GM12878 (cell line): ENCODE results near the gene UBALD2. TPM values are rescaled to one million over a fixed set of nuclear protein-coding genes. Genes with fewer than 3 reads are reported as not detected.
A peak's percentile ranks its signal among the peaks of the same experiment; 100 is the strongest.

Experiments used
- CBFB ChIP-seq: IDR thresholded peaks from 2 replicates; pipeline ENCODE4 v1.6.1; 2016; ENCODE audit warnings: antibody characterized with exemption, low read depth
- CEBPB ChIP-seq, 2 experiments: fragments of 150-350 bp in 1 of 2; IDR thresholded peaks; 2 replicates each; pipeline ENCODE4 v1.6.1; 2012 to 2014; ENCODE audit warnings: low read depth in 2 of 2, low read length in 2 of 2, borderline replicate concordance in 1 of 2, inconsistent platforms in 1 of 2
- E4F1 ChIP-seq: fragments of 450-650 bp; IDR thresholded peaks from 2 replicates; pipeline ENCODE4 v1.6.1; 2018; ENCODE audit warnings: borderline replicate concordance, mild to moderate bottlenecking; ENCODE audit not compliant: partially characterized antibody
- HDAC2 ChIP-seq: fragments of 200-600 bp; sonication (generic); IDR thresholded peaks from 2 replicates; pipeline ENCODE4 v1.6.1; 2017
- IKZF1 ChIP-seq: fragments of 450-650 bp; conservative IDR thresholded peaks from 2 replicates; pipeline ENCODE4 v1.6.1; 2017; ENCODE audit warnings: antibody characterized with exemption, mild to moderate bottlenecking
- KLF5 ChIP-seq: fragments of 450-650 bp; IDR thresholded peaks from 2 replicates; pipeline ENCODE4 v1.6.1; 2014; ENCODE audit warnings: mild to moderate bottlenecking; ENCODE audit not compliant: partially characterized antibody
- MYC ChIP-seq: IDR thresholded peaks from 2 replicates; pipeline ENCODE4 v1.6.1; 2011; ENCODE audit warnings: mild to moderate bottlenecking, low read length, moderate library complexity, inconsistent platforms; ENCODE audit not compliant: insufficient read depth, insufficient replicate concordance, insufficient read length, severe bottlenecking
- NBN ChIP-seq: fragments of 450-650 bp; IDR thresholded peaks from 2 replicates; pipeline ENCODE4 v1.6.1; 2016
- NFYB ChIP-seq: IDR thresholded peaks from 2 replicates; pipeline ENCODE4 v1.6.1; 2011; ENCODE audit warnings: low read depth, mild to moderate bottlenecking, low read length, improper control_type of control experiment, moderate library complexity; ENCODE audit not compliant: insufficient read depth
- NKRF ChIP-seq: fragments of 450-650 bp; conservative IDR thresholded peaks from 2 replicates; pipeline ENCODE4 v1.6.1; 2017; ENCODE audit warnings: mild to moderate bottlenecking, moderate library complexity
- PKNOX1 ChIP-seq: fragments of 450-650 bp; IDR thresholded peaks from 2 replicates; pipeline ENCODE4 v1.6.1; 2016; ENCODE audit warnings: mild to moderate bottlenecking
- POU2F2 ChIP-seq: IDR thresholded peaks from 3 replicates; pipeline ENCODE4 v1.6.1; 2011; ENCODE audit warnings: low read depth, mild to moderate bottlenecking, low read length, borderline replicate concordance
- PRDM15 ChIP-seq: fragments of 450-650 bp; formaldehyde crosslinking; IDR thresholded peaks from 2 replicates; pipeline ENCODE4 v1.4.0; 2020; ENCODE audit warnings: mild to moderate bottlenecking, moderate library complexity
- RFX5 ChIP-seq: IDR thresholded peaks from 2 replicates; pipeline ENCODE4 v1.6.1; 2011; ENCODE audit warnings: low read depth, low read length, improper control_type of control experiment
- SMAD1 ChIP-seq: fragments of 450-650 bp; IDR thresholded peaks from 2 replicates; pipeline ENCODE4 v1.6.1; 2018; ENCODE audit warnings: mild to moderate bottlenecking, low read depth; ENCODE audit not compliant: partially characterized antibody
- SMARCA5 ChIP-seq: fragments of 450-650 bp; IDR thresholded peaks from 2 replicates; pipeline ENCODE4 v1.6.1; 2017; ENCODE audit warnings: mild to moderate bottlenecking
- SPI1 ChIP-seq: IDR thresholded peaks from 2 replicates; pipeline ENCODE4 v1.6.1; 2011; ENCODE audit warnings: low read depth, mild to moderate bottlenecking, low read length, moderate library complexity, borderline replicate concordance; ENCODE audit not compliant: insufficient read depth
- SUPT20H ChIP-seq: IDR thresholded peaks from 2 replicates; pipeline ENCODE4 v1.6.1; 2011; ENCODE audit warnings: low read depth, mild to moderate bottlenecking, low read length, moderate library complexity, borderline replicate concordance; ENCODE audit not compliant: control insufficient read depth
- TAF1 ChIP-seq: IDR thresholded peaks from 2 replicates; pipeline ENCODE4 v1.6.1; 2011; ENCODE audit warnings: mild to moderate bottlenecking, low read depth, low read length, borderline replicate concordance
- TBL1XR1 ChIP-seq: IDR thresholded peaks from 2 replicates; pipeline ENCODE4 v1.6.1; 2012; ENCODE audit warnings: low read depth, low read length, improper control_type of control experiment
- polyA plus RNA-seq, 11 experiments: library from polyadenylated mRNA; depleted of rRNA in 4 of 11; unstranded in 6 of 11; stranded (reverse) in 5 of 11; fragments of >200 nt; fragmentation: Nextera tagmentation in 4 of 11; fragmentation: Illumina TruSeq in 1 of 11; extraction: Ambion mirVana in 4 of 11; extraction: Trizol in 1 of 11; gene quantifications; 1 replicate in 1 of 11; 2 replicates in 10 of 11; pipeline versions ENCODE4 v1.2.1 to v1.2.3, GENCODE V29; 2011 to 2016; ENCODE audit warnings: inconsistent platforms in 2 of 11, missing spikeins in 2 of 11, low read depth in 1 of 11
- total RNA-seq, 4 experiments: library from RNA; depleted of rRNA in 3 of 4; stranded (reverse); fragments of >200 nt in 3 of 4; fragmentation: Illumina TruSeq in 1 of 4; extraction: Trizol in 1 of 4; gene quantifications; 2 replicates each; pipeline versions ENCODE4 v1.2.1 to v1.2.3, GENCODE V29; 2013 to 2021

The UBALD2 gene
- total and polyA plus RNA-seq, 10 of the 15 experiments (the other 5 are each of a cell fraction or from before 2014, with no cell fraction given), result 2.8 to 165 (median 20.6) TPM

GRCh38 chr17:76268015-76268749 is 3.0 kb downstream of the UBALD2 start (continued):
- TF ChIP-seq TAF1 (peak; percentile 69; the same call in 1 of the 2 replicates), NFYB (no peak), POU2F2 (peak; percentile 81; the same call in 2 of the 3 replicates), SUPT20H (no peak), NKRF (0 out of 2 replicates have a peak, but pooled peaks have one; percentile 20), SMAD1 (peak; percentile 87), MYC (no peak), SPI1 (peak; percentile 40; the same call in 1 of the 2 replicates), PKNOX1 (peak; percentile 49; the same call in 1 of the 2 replicates), RFX5 (peak; percentile 45; the same call in 1 of the 2 replicates), NBN (peak; percentile 9; the same call in 1 of the 2 replicates), E4F1 (no peak), CEBPB (IDR thresholded peaks at IDR 0.05; ENCODE audit: borderline replicate concordance in 1 of 2, low read depth in 2 of 2, low read length in 2 of 2) (peak in 1 of 2 experiments; percentile 58; a peak in 1 of 4 replicates), PRDM15 (no peak), HDAC2 (no peak), TBL1XR1 (peak; percentile 59; the same call in 1 of the 2 replicates), IKZF1 (peak; percentile 65), SMARCA5 (0 out of 2 replicates have a peak, but pooled peaks have one; percentile 67), KLF5 (no peak), CBFB (no peak)
